CD4-positive, alpha-beta T cell treated with Interleukin-12 subunit alpha and Interleukin-12 subunit beta, for 1 hour (primary cell): ENCODE results near the gene ZFAND2B.

Source experiments
- DNase-seq: peaks from one replicate; pipeline ENCODE4 v3.0.0-alpha.2; 2020

ZFAND2B gene

GRCh38 chr2:219207134-219207883 lies 727 bp downstream of the ZFAND2B start:
- no peak for DNase-seq

GRCh38 chr2:219207884-219208740 lies 1.5 kb downstream of the ZFAND2B start:
- DNase-seq: no peak

GRCh38 chr2:219209236-219210195 lies 2.9 kb downstream of the ZFAND2B start:
- no peak for DNase-seq

- no peak for DNase-seq
These were observed 3.8 kb downstream of the ZFAND2B start for GRCh38 chr2:219210196-219210885.

DNA sequence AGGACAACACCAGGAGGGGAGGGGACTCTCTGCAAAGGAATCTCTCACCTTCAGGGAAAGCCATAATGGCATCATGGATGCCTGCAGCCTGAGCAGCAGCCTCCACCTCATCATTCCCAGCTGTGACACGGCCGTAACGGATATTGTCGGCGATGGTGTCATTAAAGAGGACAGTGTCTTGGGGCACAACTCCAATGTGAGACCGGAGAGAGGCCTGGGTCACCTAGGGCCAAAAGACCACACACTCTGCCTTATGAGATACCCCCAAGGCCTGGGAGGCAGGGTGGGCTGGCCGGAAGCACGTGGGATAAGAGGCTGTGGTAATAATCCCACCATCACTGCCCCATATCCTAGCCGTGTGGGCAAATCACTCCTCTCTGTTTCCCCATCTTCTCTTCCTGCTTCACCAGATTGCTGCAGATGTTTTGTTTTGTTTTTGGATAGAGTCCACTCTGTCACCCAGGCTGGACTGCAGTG lies 4.3 kb downstream of the ZFAND2B start:
- DNase-seq: no peak

GRCh38 chr2:219213026-219213415 lies 6.4 kb downstream of the ZFAND2B start:
- no peak for DNase-seq

GRCh38 chr2:219213486-219214071 lies 7.0 kb downstream of the ZFAND2B start:
- DNase-seq: no peak

DNA sequence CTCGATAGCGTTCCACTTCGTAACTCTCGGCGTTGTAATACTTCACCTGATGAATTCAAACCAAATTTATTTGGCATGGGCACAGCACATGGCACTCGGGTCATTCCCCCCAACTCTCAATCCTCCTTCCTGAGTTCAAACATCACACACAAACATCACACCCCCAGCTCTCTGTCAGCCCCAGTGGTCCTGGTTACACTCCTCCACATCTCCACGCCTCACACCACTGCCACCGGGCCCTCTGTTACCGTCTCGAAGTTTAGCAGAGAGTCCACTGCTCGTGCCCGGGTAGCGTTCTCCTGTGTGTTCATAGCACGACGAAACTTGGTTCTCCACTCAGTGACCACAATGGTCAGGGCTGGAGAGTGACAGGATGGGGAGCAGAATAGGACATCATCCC lies 7.6 kb downstream of the ZFAND2B start:
- no peak for DNase-seq

- no peak for DNase-seq
These were observed 8.2 kb downstream of the ZFAND2B start for GRCh38 chr2:219214786-219215185.

GRCh38 chr2:219215871-219216534 lies 9.4 kb downstream of the ZFAND2B start:
- no peak for DNase-seq

- no peak for DNase-seq
These were observed 9.9 kb downstream of the ZFAND2B start for GRCh38 chr2:219216535-219216915.

DNA sequence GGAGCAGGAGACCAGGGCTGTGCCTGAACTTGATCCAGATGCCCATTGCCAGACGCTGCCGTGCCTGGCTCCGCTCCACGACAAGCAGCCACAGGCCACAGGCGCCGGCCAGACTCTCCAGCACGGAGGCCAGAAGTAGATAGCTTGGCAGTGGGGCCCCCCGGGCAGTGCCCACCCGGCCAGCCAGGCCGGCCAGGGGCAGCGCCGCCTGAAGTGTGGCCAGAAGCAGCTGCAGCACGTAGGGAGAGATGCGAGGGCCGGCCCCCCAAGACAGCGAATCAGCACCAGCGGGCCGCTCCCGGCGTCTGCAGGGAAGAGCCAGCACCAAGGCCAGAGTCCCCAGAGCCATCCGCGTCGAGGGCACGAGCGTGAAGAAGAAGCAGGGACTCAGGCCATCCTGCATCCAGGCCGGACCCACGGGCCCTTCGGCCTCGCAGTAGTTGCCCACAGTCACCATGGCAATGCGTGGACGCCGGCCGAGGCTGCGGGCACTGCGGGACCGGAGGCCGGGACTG lies 11.7 kb downstream of the ZFAND2B start:
- DNase-seq: peak; percentile 18

DNA sequence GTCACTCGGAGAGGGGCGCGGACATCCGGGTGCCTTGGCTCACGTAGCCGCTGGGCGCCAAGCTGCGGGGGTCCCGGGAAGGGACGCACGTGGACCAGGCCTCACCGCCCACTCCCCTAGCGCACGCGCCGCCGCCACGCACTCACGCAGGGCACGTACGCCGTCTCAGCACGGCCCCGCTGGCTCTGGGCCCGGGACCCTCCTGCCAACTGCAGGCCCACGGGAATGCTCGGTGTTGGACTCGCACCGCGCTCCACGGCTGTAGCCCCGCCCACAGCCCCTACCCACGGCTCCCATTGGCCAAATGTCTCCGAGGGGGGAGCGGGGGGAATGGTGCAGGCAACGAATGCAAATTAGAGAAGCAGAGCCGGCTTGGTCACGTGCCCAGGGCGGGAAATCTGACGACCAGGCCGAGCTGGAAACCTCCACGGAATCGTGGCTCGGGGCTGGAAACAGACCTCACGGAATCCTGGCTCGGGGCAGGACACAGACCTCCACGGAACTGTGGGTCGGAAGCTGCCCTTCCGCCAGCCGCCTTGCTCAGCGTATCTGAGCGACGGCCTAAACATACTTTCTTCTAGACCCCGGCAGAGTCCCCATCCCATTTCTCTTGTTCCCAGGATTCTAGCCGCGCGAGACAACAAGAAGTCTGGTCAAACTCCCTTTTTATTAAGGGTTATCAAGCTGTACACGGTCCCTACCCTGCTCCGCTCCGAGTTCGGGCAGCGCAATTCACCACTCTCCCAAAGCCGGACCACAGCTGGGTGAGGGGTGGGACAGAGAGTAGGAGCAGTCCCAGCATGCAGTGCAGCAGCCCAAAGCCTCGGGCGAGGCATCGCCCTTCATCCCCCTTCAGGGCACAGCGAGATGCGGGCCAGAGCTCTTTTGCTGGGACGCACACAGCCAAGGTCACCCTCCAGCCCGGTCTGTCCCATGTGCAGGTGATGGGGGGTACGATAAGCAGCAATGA lies 12.4 kb downstream of the ZFAND2B start, which contains the start of gene ABCB6:
Gene ABCB6, minus strand, starts transcription at position 227 of the 970 bp plus-strand sequence. CDS start 285 bp downstream, outside the sequence.
- DNase-seq: peak; percentile 89

- DNase-seq: no peak
These were observed 13.4 kb downstream of the ZFAND2B start for GRCh38 chr2:219219784-219220532.

- DNase-seq: no peak
These were observed 14.2 kb downstream of the ZFAND2B start for GRCh38 chr2:219220652-219221402.

- no peak for DNase-seq
These were observed 15.5 kb downstream of the ZFAND2B start for GRCh38 chr2:219221957-219222518.

DNA sequence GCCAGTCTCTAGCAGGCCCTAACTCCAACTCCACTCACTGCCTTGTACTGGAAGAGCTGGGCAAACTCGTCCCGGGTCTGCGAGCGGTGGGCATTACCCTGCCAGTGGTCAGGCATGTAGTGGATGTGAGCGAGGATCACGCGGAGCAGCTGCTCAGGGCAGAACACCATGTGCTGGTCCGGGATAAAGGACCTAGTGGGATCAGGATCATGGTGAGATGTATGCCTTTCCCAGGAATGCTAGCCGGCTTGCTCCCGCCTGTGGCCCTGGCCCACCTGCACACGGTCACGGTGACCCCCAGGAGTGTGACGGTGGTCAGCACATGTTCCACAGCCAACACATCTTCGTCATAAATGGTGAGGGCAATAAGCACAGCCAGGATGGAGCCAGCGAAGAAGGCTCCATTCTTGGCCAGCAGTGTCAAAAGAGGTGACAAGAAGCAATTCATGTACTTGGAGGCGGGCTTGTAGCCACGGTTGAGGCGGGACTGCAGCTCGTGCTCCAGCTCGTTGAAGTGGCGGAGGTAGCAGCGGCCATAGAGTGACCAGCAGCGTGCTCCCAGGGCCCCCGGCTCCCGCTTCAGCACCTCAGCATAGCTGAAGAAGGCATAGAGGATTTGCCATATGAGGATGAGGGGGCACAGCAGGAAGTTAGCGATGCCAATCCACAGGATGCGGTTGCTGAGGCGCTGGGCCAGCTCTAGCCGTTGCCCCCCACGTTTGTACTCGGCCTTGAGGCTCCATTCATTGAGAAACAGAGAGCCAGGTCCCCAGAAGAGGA lies 17.4 kb downstream of the ZFAND2B start:
- no peak for DNase-seq
